ENCODE measurements around the gene PLCD1.
"Not testable (repeated sequence)": the region's sequence is repeated elsewhere in the genome, so short reads cannot be mapped to it uniquely, and the experiment has no call there.

PLCD1 gene

DNA sequence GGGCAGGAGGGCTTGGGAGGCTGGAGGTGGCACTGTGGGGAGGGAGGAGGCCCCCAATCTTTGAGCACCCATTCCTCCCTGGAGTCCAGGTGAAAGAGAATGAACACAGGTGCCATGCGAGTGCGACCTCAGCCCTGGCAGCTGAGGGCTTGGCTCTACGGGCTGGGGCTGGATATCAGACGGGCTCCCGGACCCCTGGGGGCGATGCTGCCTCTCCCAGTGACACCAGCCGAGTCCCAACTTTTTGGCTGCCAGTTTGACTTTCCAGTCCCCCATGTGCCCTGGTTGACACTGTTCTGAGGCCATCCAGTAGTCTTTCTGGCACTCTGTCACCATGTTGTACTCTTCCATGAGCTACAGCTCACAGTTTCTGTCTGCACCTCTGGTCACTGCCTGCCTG is 37.6 kb downstream of the PLCD1 start:
- in situ Hi-C loops (cut with MboI; ENCODE audit: low sequenced_read_pairs, unreplicated experiment), result no loop called here
- TF ChIP-seq, protein P1, sequence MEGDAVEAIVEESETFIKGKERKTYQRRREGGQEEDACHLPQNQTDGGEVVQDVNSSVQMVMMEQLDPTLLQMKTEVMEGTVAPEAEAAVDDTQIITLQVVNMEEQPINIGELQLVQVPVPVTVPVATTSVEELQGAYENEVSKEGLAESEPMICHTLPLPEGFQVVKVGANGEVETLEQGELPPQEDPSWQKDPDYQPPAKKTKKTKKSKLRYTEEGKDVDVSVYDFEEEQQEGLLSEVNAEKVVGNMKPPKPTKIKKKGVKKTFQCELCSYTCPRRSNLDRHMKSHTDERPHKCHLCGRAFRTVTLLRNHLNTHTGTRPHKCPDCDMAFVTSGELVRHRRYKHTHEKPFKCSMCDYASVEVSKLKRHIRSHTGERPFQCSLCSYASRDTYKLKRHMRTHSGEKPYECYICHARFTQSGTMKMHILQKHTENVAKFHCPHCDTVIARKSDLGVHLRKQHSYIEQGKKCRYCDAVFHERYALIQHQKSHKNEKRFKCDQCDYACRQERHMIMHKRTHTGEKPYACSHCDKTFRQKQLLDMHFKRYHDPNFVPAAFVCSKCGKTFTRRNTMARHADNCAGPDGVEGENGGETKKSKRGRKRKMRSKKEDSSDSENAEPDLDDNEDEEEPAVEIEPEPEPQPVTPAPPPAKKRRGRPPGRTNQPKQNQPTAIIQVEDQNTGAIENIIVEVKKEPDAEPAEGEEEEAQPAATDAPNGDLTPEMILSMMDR (IDR thresholded peaks at IDR 0.05; ENCODE audit: borderline replicate concordance, control extremely low read depth, extremely low read depth, insufficient read depth, missing control alignments), result no peak
- no peak for DNase-seq (ENCODE audit: low spot score)

DNA sequence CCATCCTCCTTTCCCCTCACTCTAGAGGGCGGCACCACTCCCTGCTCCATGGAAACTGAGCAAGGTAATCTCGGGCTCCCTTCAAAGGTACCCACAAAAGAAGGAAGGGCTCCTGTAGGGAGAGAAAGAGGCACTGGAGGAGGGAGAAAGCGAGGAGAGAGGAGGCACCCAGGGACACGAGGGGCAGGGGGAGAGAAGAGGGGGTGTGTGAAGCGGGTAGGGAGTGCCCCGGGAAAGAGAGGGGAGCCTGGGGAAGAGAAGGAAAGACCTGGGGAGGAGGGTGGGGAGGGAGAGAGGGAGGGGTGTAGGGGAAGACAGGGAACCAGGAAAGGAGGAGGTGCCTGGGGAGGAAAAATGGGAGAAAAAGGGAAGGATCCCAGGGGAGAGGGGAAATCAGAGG is 38.3 kb downstream of the PLCD1 start:
- in situ Hi-C loops (cut with MboI; ENCODE audit: low sequenced_read_pairs, unreplicated experiment), result no loop called here
- no peak for DNase-seq (ENCODE audit: low spot score)
- TF ChIP-seq, protein P1 (IDR thresholded peaks at IDR 0.05; ENCODE audit: borderline replicate concordance, control extremely low read depth, extremely low read depth, insufficient read depth, missing control alignments), result no peak

DNA sequence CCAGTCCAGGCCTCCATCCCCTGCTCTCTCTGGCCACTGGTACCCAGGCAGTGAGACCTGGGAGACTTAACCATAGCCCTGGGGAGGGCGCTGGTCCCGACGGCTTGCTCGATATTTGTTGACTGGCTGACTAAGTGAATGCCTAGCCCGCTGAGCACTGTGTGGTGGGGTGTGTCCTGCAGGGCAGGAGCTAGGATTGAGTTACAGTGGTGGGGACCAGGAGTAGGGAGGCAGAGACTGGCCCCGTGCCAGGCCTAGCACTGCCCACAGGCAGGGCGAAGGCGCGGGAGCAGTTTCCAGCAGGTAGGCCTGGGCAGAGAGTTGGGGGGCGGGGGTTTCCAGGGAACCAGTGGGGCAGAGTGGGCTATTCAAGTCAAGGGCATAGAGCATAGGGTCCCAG is 38.9 kb downstream of the PLCD1 start, which contains the start of gene VILL:
Gene VILL (plus strand): TSS at position 260 of the 400 bp plus-strand sequence. CDS start 2,887 bp downstream, outside the sequence.
- in situ Hi-C loops (cut with MboI; ENCODE audit: low sequenced_read_pairs, unreplicated experiment), result no loop called here
- TF ChIP-seq, protein P1 (IDR thresholded peaks at IDR 0.05; ENCODE audit: borderline replicate concordance, control extremely low read depth, extremely low read depth, insufficient read depth, missing control alignments), result no peak
- no peak for DNase-seq (ENCODE audit: low spot score)

DNA sequence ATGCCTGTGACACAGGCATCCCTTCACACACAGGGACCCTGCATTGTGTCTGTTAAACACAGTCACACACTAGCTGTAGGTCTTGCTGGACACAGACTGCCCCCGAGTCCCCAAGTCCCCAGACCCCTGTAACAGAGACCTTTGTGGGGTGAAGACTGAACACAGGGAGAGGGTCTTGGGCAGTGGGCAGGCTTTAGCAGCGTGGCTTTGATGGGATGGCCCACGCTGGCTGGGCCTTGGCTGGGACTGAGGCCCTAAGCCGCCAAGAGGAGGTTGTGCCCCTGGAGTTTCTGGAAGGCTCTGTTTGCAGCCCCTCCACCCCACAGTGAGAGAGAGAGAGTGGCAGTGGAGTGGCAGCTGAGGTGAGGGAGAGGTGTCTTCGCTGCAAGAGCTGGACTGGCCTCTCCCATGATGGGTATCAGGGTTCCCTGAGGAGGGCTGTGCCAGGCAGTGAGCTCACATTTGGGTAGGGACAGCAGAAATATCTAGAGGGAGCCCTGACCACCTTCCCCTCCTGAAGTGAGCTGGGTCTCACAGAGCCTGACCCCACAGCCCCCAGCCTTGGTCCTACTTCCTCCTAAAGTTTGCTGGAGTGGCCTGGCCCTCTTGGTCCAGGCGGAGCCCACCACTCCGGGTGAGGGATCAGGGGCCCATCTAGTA is 39.5 kb downstream of the PLCD1 start:
- DNase-seq (ENCODE audit: low spot score), result no peak
- TF ChIP-seq, protein P1 (IDR thresholded peaks at IDR 0.05; ENCODE audit: borderline replicate concordance, control extremely low read depth, extremely low read depth, insufficient read depth, missing control alignments), result no peak
- in situ Hi-C loops (cut with MboI; ENCODE audit: low sequenced_read_pairs, unreplicated experiment), result no loop called here

DNA sequence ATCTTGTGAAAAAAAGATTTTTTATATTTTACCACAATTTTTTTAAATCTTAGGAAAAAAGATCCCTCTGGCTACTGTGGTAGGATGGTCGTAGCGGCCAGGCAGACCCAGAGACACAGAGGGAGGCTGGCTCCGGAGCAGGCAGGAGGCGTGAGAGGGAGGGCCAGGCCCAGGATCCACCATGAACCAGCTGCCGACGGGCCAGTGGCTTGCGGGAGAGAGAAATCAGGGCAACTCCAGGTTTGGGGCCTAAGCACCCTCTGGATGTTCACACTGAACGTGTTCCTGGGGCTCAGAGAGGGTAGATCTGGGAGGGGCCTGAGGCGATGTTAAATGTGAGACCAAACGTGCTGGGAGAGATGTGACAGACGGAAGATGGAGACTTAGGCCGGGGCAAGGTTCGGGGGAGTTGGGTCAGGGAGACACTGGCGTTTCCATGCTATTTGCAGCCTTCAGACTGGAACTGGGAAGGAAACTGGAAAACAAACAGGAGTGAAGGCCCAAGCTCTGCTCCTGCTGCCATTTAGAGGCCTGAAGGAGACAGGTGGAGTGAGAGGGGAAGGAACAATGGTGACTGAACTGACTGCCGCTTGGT is 40.4 kb downstream of the PLCD1 start:
- in situ Hi-C loops (cut with MboI; ENCODE audit: low sequenced_read_pairs, unreplicated experiment), result no loop called here
- TF ChIP-seq, protein P1 (IDR thresholded peaks at IDR 0.05; ENCODE audit: borderline replicate concordance, control extremely low read depth, extremely low read depth, insufficient read depth, missing control alignments), result no peak
- no peak for DNase-seq (ENCODE audit: low spot score)

DNA sequence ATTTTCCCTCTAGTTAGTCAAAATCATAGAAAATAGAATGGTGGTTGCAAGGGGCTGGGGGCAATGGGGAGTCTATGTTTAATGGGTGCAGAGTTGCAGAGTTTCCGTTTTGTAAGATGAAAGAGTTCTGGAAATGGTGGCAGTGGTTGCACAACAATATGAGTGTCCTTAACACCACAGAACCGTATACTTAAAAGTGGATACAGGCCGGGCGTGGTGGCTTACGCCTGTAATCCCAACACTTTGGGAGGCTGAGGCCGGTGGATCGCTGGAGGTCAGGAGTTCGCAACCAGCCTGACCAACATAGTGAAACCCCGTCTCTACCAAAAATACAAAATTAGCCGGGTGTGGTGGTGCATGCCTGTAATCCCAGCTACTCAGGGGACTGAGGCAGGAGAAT is 41.1 kb downstream of the PLCD1 start:
- DNase-seq (ENCODE audit: low spot score); in situ Hi-C loops (cut with MboI; ENCODE audit: low sequenced_read_pairs, unreplicated experiment): not testable (repeated sequence)

DNA sequence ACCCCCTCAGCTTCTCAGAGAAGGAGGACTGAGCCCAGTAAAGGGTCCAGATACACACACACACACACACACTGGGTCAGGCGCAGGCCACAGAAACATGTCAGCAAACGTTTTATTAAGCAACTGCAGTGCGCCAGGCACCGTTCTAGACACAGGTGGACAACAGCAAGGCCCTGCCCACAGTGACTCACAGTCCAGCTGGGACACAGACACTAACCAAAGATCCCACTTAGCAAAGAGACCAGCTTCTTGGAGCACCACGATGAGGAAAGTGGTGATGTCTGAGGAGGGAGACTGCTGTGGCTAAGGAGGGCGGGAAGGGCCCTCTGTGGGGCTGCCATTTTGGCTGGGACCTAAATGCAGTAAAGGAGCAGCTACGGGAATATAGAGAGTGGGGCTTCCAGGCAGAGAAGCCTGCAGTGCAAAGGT is 41.7 kb downstream of the PLCD1 start:
- in situ Hi-C loops (cut with MboI; ENCODE audit: low sequenced_read_pairs, unreplicated experiment), result no loop called here
- TF ChIP-seq, protein P1 (IDR thresholded peaks at IDR 0.05; ENCODE audit: borderline replicate concordance, control extremely low read depth, extremely low read depth, insufficient read depth, missing control alignments), result no peak
- DNase-seq (ENCODE audit: low spot score), result no peak

All from GM13976 (cell line).